ENCODE results near the gene TK2. TPM values are rescaled to one million over a fixed set of nuclear protein-coding genes. Genes with fewer than 3 reads are reported as not detected.

The TK2 gene
- polyA plus RNA-seq, 1 experiment, result 42.7 TPM

DNA sequence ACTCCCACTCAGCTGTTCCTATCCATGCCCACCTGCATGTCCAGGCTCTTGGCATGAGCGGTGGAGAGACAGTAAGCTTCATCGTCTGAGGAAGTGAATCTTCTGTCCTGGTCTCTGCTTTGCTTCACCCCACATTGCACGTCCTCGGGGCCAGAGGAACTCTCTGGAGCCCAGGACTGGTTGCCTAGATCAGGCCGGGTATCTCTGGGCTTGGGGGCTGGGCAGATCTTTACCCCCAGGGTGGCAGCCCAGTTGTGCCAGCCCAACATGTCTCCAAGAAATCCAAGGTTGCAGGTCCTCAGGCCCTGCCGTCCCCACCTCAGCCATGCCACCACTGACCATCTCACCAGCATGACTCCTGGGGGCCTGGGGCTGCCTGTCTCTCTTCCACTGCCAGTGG, 64.5 kb downstream of the TK2 start:
- CTCF ChIA-PET, result interaction anchor here (0.8 to 1.8 kb wide), 5 partner anchors 17 to 78 kb away, joined by 3 to 12 read pairs (median 3); no protein-coding TSS in a partner anchor
- H3K27me3 ChIP-seq (ENCODE audit: control insufficient read depth, insufficient read depth, low read length), result no peaks in the 10 kb centered on the region; the same call in none of the 2 replicates
- no peaks in the 10 kb centered on the region for H3K36me3 ChIP-seq (ENCODE audit: control insufficient read depth, insufficient read depth, low read length)
- no peak for TF ChIP-seq CTCF (IDR thresholded peaks at IDR 0.05; ENCODE audit: insufficient read depth, low read depth, low read length)
- POLR2A ChIA-PET, result no interaction called here
- H3K4me3 ChIP-seq (ENCODE audit: low read depth, low read length), result no peak overlapping the region
- DNase-seq (ENCODE audit: low read depth), result no peak

GRCh38 chr16:66484453-66485213, 65.3 kb downstream of the TK2 start:
- POLR2A ChIA-PET, result no interaction called here
- CTCF ChIA-PET, result interaction anchor here (0.8 to 1.8 kb wide), 8 partner anchors 8 to 117 kb away, joined by 3 to 12 read pairs (median 3); no protein-coding TSS in a partner anchor
- H3K36me3 ChIP-seq (ENCODE audit: control insufficient read depth, insufficient read depth, low read length), result no peaks in the 10 kb centered on the region
- H3K27me3 ChIP-seq (ENCODE audit: control insufficient read depth, insufficient read depth, low read length), result no peaks in the 10 kb centered on the region; the same call in none of the 2 replicates
- TF ChIP-seq CTCF (IDR thresholded peaks at IDR 0.05; ENCODE audit: insufficient read depth, low read depth, low read length), result no peak
- H3K4me3 ChIP-seq (ENCODE audit: low read depth, low read length), result no peak overlapping the region
- no peak for DNase-seq (ENCODE audit: low read depth)

GRCh38 chr16:66483689-66484452, 66.1 kb downstream of the TK2 start:
- Histone ChIP-seq H3K4me3 (ENCODE audit: low read depth, low read length) (no peak overlapping the region), H3K27me3 (ENCODE audit: control insufficient read depth, insufficient read depth, low read length) (no peaks in the 10 kb centered on the region; the same call in none of the 2 replicates), H3K36me3 (ENCODE audit: control insufficient read depth, insufficient read depth, low read length) (no peaks in the 10 kb centered on the region)
- ChIA-PET CTCF (interaction anchor here (0.6 to 2.1 kb wide), 14 partner anchors 8 to 116 kb away, joined by 3 to 17 read pairs (median 4); no protein-coding TSS in a partner anchor), POLR2A (no interaction called here)
- TF ChIP-seq CTCF (IDR thresholded peaks at IDR 0.05; ENCODE audit: insufficient read depth, low read depth, low read length), result peak; percentile 99
- no peak for DNase-seq (ENCODE audit: low read depth)

DNA sequence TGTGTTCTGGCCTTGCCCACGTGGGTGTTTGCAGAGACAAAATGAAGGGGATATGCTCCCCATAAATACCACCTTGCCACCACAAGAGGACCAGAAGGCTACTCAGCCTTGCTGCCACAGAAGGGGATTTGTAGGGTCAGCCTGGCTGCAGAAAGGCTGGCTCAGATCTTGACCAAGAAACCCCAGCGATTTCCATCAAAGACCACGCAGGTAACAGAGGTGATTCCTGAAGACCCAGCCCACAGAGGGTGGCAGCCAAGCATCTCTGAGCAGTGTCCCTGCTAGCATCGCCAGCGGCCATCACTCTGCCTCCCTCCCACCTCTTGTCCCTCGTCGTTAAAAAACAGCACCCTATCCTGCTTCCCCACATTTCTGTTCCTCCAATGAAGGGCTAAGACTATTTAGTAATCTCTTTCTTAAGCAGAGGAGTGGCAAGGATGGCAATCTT, 68.0 kb downstream of the TK2 start:
- ChIA-PET POLR2A (no interaction called here), CTCF (interaction anchor here (0.6 to 2.1 kb wide), 9 partner anchors 8 to 126 kb away, joined by 3 to 17 read pairs (median 4); no protein-coding TSS in a partner anchor)
- Histone ChIP-seq H3K36me3 (ENCODE audit: control insufficient read depth, insufficient read depth, low read length) (no peaks in the 10 kb centered on the region), H3K27me3 (ENCODE audit: control insufficient read depth, insufficient read depth, low read length) (peaks cover 2% of the 10 kb centered on the region), H3K4me3 (ENCODE audit: low read depth, low read length) (no peak overlapping the region)
- TF ChIP-seq CTCF (IDR thresholded peaks at IDR 0.05; ENCODE audit: insufficient read depth, low read depth, low read length), result no peak
- no peak for DNase-seq (ENCODE audit: low read depth)
